ENCODE data around the gene KIAA1671. TPM values are rescaled to one million over a fixed set of nuclear protein-coding genes. Genes with fewer than 3 reads are reported as not detected.

The KIAA1671 gene
- total and polyA plus RNA-seq, 2 of the 4 experiments (the other 2 are of a cell fraction): 0.02 TPM; not detected in 1

GRCh38 chr22:25223269-25223850 lies 270.8 kb downstream of the KIAA1671 start:
- Histone ChIP-seq H3K27ac (ENCODE audit: insufficient read depth, low read length) (no peak overlapping the region), H4K91ac (ENCODE audit: insufficient read depth, low read depth, low read length) (no peak overlapping the region), H3K36me3 (ENCODE audit: control insufficient read depth, insufficient read depth, low read length) (no peaks in the 10 kb centered on the region), H4K20me1 (ENCODE audit: insufficient read depth, low read length) (no peaks in the 10 kb centered on the region), H2AK5ac (ENCODE audit: low read depth, low read length) (no peak overlapping the region), H3K4me2 (ENCODE audit: low read depth, low read length) (no peak overlapping the region), H3K9ac (ENCODE audit: low read depth, low read length) (no peak overlapping the region), H3K56ac (ENCODE audit: extremely low read depth, insufficient read depth, low read length) (no peak overlapping the region), H2AFZ (replicated peaks; ENCODE audit: low read length, poor library complexity) (no peak overlapping the region), H3K18ac (ENCODE audit: low read depth, low read length) (no peak overlapping the region), H2BK5ac (ENCODE audit: low read depth, low read length, poor library complexity, severe bottlenecking) (no peak overlapping the region), H3K23ac (ENCODE audit: low read depth, low read length) (no peak overlapping the region), H3K9me3 (ENCODE audit: control insufficient read depth, insufficient read depth, low read length) (no peaks in the 10 kb centered on the region), H3K4ac (ENCODE audit: low read depth, low read length) (no peak overlapping the region), H2AK9ac (replicated peaks; ENCODE audit: low read depth, low read length, poor library complexity) (no peak overlapping the region), H3K4me1 (ENCODE audit: control insufficient read depth, insufficient read depth, low read length) (no peaks in the 10 kb centered on the region), H3K4me3 (ENCODE audit: insufficient read depth, low read depth, low read length) (no peak overlapping the region), H4K5ac (ENCODE audit: low read depth, low read length) (no peak overlapping the region), H4K8ac (ENCODE audit: low read depth in 2 of 2, low read length in 2 of 2) (no peak overlapping the region), H2BK20ac (ENCODE audit: low read depth, low read length) (no peak overlapping the region), H3K14ac (replicated peaks; ENCODE audit: low read depth, low read length) (no peak overlapping the region), H3K27me3 (ENCODE audit: control insufficient read depth, insufficient read depth, low read length) (no peaks in the 10 kb centered on the region; the same call in 1 of the 2 replicates), H3K9me1 (ENCODE audit: insufficient read depth, low read length) (no peaks in the 10 kb centered on the region), H3K79me1 (ENCODE audit: low read depth in 1 of 2, low read length in 2 of 2) (no peaks in the 10 kb centered on the region), H2BK120ac (ENCODE audit: low read depth, low read length) (no peak overlapping the region), H2BK15ac (ENCODE audit: low read depth, low read length) (no peak overlapping the region)
- WGBS, 2 experiments (ENCODE audit: extremely low coverage in 2 of 2, insufficient read length in 1 of 2): 80% methylated on average over 1 of the region's 12 CpGs; no CpG with 5 or more reads in 1 of the 2 experiments
- CTCF ChIA-PET: no interaction called here
- DNase-seq (no peak), ATAC-seq (ENCODE audit: low read depth) (no peak)
- intact Hi-C loops (cut with micrococcal nuclease): no loop called here
- no TSS peak for BruUV-seq (replicated peaks)
- no peak for TF ChIP-seq FOS (IDR thresholded peaks at IDR 0.05; ENCODE audit: low read depth, low read length)
- no peak for TF ChIP-seq MXI1 (IDR thresholded peaks at IDR 0.05; ENCODE audit: borderline replicate concordance, low read depth, low read length)
- in situ Hi-C loops (cut with MboI; ENCODE audit: low sequenced_read_pairs): no loop called here
- dilution Hi-C loops (cut with HindIII; ENCODE audit: low sequenced_read_pairs, unreplicated experiment): no loop called here
- POLR2A ChIA-PET (ENCODE audit: unreplicated experiment): no interaction called here
